NCI-H1694 treated with DMSO at 0.1 percent for 48 hours (cell line): ENCODE measurements around the gene ATP1A3.
"Not testable (repeated sequence)": the region's sequence is repeated elsewhere in the genome, so short reads cannot be mapped to it uniquely, and the experiment has no call there.

ENCODE experiments used
- DNase-seq: peaks from one replicate; lab custom pipeline; 2025; lab: John Stamatoyannopoulos, UW

Gene ATP1A3

GRCh38 chr19:42010245-42011126, 16.5 kb upstream of the ATP1A3 start:
- no peak for DNase-seq

- DNase-seq: no peak
Measured at GRCh38 chr19:42006569-42006968, 12.5 kb upstream of the ATP1A3 start.

- no peak for DNase-seq
Measured at GRCh38 chr19:42005504-42005903, 11.5 kb upstream of the ATP1A3 start.

GRCh38 chr19:42003506-42004294, 9.7 kb upstream of the ATP1A3 start:
- DNase-seq: no peak

- no peak for DNase-seq
Measured at GRCh38 chr19:41999878-42000208, 5.8 kb upstream of the ATP1A3 start.

- DNase-seq: no peak
Measured at GRCh38 chr19:41999071-41999877, 5.2 kb upstream of the ATP1A3 start.

GRCh38 chr19:41998246-41999020, 4.4 kb upstream of the ATP1A3 start:
- DNase-seq: peak; percentile 37

- DNase-seq: peak; percentile 86
Measured at GRCh38 chr19:41997851-41998229, 3.8 kb upstream of the ATP1A3 start.

- DNase-seq: peak; percentile 64
Measured at GRCh38 chr19:41997121-41997850, 3.3 kb upstream of the ATP1A3 start.

GRCh38 chr19:41995959-41996797, 2.1 kb upstream of the ATP1A3 start:
- peak; percentile 73 for DNase-seq

- DNase-seq: no peak
Measured at GRCh38 chr19:41994994-41995958, 1.2 kb upstream of the ATP1A3 start.

GRCh38 chr19:41994521-41994971, 516 bp upstream of the ATP1A3 start:
- DNase-seq: no peak

GRCh38 chr19:41991925-41992569, 2.0 kb downstream of the ATP1A3 start:
- not testable (repeated sequence) for DNase-seq

- no peak for DNase-seq
Measured at GRCh38 chr19:41991025-41991424, 3.0 kb downstream of the ATP1A3 start.

GRCh38 chr19:41990615-41991014, 3.4 kb downstream of the ATP1A3 start:
- DNase-seq: no peak

- DNase-seq: no peak
Measured at GRCh38 chr19:41990028-41990427, 4.0 kb downstream of the ATP1A3 start.

- DNase-seq: no peak
Measured at GRCh38 chr19:41988947-41989346, 5.1 kb downstream of the ATP1A3 start.
